GM21515 (cell line): Measurements from ENCODE around the gene DPP4.
"Not testable (repeated sequence)": the region's sequence is repeated elsewhere in the genome, so short reads cannot be mapped to it uniquely, and the experiment has no call there.

Experiments
- ATAC-seq: cut with Tn5 transposase; IDR thresholded peaks from one replicate; pipeline ENCODE4 v1.9.1; 2021; ENCODE audit not compliant: unreplicated experiment

The DPP4 gene

DNA sequence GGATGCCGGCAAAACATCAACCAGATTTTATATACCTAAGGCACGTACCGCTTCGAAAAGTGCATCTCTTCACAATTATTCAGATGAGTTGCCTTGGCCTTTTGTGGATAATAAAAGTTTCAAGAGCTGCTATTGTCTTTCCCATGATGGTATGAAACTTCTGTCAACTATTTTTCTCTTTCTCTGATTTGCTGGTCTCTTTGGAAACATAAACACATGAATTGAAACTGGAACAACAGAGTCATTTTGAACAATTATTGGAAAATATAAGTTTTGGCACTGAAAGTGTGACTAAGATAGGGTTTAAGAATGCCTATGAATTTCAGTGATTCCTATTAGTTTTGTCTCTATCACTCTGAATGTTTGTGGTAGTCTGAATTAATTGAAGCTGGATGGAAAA is 109.9 kb downstream of the DPP4 start:
- no peak for ATAC-seq

- ATAC-seq = no peak
These were observed 111.9 kb downstream of the DPP4 start for GRCh38 chr2:161962160-161962559.

GRCh38 chr2:161961061-161961460 is 113.0 kb downstream of the DPP4 start:
- ATAC-seq = no peak

DNA sequence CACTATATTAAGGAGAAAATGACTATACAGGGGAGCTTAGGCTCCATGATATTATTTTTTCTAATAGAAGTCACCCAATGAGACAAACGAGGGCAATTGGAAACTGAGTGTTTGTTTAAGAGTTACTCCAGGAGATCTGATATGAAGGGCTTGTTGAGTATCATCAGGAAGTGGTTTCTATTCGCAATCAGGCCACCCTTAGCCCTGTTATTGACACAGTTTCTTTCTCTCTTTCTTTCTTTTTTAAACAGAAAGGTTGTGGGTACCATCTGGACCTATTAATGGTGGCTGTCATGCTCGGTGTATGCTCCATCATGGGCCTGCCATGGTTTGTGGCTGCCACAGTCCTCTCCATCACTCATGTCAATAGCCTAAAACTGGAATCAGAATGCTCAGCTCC is 117.3 kb downstream of the DPP4 start:
- no peak for ATAC-seq

DNA sequence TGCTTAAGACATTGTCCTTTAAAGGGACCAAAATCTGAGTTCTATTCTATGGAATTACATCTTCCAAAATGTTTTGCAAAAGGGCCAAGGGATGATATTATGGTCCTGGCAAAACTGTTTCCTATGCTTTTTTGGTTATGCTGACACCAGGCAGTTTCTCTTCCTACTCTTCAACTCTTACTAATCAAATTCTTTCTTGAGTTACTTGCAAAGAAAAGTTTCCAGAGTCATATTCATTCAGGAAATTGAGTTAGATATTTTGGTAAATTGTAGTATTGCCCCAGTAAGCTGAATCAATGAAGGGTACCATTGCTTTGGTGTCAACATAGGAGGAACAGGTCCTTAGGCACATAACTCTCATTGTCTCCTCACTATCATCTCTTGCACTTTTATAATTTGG is 118.8 kb downstream of the DPP4 start:
- ATAC-seq = no peak

GRCh38 chr2:161954103-161954502 is 119.9 kb downstream of the DPP4 start:
- ATAC-seq = no peak

DNA sequence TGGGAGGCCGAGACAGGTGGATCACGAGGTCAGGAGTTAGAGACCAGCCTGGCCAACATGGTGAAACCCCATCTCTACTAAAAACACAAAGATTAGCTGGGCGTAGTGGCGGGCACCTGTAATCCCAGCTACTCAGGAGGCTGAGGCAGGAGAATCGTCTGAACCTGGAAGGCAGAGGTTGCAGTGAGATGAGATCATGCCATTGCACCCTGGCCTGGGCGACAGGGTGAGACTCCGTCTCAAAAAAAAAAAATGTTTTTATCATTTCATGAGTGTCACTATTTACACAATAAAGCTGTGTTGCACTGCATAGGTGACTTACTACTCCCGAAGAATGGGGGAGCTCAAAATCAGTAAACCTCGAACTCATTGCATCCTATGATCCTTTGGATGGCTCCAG is 120.6 kb downstream of the DPP4 start:
- ATAC-seq = not testable (repeated sequence)

DNA sequence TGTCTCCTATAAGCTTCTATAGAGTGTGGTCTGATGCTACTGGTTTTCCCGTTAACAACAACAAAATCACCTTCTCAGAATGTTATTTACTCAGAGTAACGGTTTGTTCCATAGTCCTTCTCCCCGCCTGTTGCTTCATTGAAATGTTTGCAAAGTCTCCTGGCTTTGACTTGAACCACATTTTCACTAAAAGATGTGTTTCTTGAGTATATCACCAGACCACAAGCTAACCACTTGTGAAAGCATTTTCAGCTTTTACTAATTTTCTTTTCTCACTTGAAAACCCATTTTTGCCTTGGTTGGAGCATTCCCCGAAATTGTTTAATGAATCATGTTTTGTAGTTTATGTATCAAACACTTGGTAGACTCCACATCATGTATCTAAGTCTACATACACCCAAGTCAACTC is 121.2 kb downstream of the DPP4 start:
- no peak for ATAC-seq

DNA sequence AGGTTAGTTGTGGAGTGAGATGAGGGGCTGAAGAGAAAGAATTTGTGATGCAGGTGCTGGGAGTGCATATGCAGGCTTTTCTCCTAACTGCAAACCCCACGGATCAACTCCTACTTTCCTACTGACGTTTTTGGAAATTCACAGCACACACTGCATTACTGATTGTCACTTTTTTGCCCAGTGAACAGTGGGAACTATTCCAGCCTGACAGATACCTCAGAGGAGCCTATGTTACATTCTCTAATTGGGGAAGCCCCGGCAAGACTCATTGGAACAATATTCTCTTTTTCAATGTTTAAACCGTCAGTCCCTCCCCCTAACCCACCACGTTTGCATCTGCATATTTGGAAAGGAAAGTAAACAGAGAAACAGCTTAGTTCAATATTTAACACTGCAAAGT is 126.2 kb downstream of the DPP4 start:
- no peak for ATAC-seq

GRCh38 chr2:161947406-161947805 is 126.6 kb downstream of the DPP4 start:
- ATAC-seq = no peak

DNA sequence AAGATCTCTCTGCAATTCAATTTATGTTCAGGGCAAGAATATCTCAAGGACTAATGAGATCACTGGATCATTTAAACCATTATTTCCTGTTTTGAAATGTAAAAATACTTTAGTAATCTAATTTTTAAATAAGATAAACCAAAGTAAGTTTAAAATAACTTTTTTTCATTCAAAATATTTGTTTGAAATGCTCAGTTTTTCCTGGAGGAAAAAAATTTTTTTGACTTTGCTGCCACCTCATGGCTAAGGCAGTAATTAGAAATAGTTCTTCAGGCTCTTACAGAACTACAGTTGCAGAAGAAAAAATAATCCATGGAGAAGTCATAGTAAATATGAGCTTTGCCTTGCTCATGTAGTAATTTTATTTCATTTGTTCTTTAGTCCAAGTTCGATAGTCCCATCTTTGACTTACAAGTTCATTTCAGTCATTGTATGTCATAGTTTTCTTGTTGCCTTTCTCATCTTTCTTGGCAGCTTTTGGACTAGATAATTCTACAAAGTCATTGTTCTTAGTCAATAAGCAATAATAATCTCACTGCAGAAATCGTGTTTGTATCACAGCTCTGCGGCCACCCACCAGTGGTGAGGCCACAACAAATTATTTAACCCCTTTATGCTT is 127.4 kb downstream of the DPP4 start:
- ATAC-seq = no peak

- ATAC-seq = no peak
These were observed 131.0 kb downstream of the DPP4 start for GRCh38 chr2:161943011-161943410.
